Colonic mucosa (tissue), 4 donors: ENCODE data around the gene NIN. TPM values are rescaled to one million over a fixed set of nuclear protein-coding genes. Genes with fewer than 3 reads are reported as not detected.

Experiments used
- DNase-seq: peaks from one replicate; pipeline ENCODE4 v3.0.0-alpha.2; 2020
- H3K27ac ChIP-seq: fragments of 200-600 bp; one replicate; pipeline ENCODE4 v1.8.0; 2021
- H3K27me3 ChIP-seq: fragments of 200-600 bp; one replicate; pipeline ENCODE4 v1.8.0; 2021
- H3K36me3 ChIP-seq: fragments of 200-600 bp; one replicate; pipeline ENCODE4 v1.8.0; 2021
- H3K4me1 ChIP-seq: fragments of 200-600 bp; one replicate; pipeline ENCODE4 v1.8.0; 2021; ENCODE audit warnings: mild to moderate bottlenecking
- H3K4me3 ChIP-seq: fragments of 200-600 bp; one replicate; pipeline ENCODE4 v1.8.0; 2021
- H3K9ac ChIP-seq, 2 donors: one replicate each; pipeline ENCODE4 v1.7.0; 2013; ENCODE audit warnings: control low read depth in 2 of 2, low read depth in 2 of 2, low read length in 2 of 2
- H3K9me3 ChIP-seq: fragments of 200-600 bp; one replicate; pipeline ENCODE4 v1.8.0; 2021
- intact Hi-C: fragments of 100-400 bp; cut with DNase I; formaldehyde crosslinking; loops from one replicate; pipeline ENCODE4 v1.14.1; 2022
- total RNA-seq, 2 donors: library from RNA; stranded (reverse); fragmentation: NEBNext Ultra II Directional in 1 of 2; extraction: Animal tissue kit (Norgen Biotek cat#: 25700) in 1 of 2; gene quantifications; one replicate each; pipeline ENCODE4 v1.2.1, GENCODE V29; 2021
- TF ChIP-seq, protein P1 (sequence below): fragments of 200-600 bp; IDR thresholded peaks from one replicate; pipeline ENCODE4 v1.8.0; 2022; ENCODE audit warnings: antibody characterized with exemption, mild to moderate bottlenecking
- donor health status: healthy.
- donor health status: DM: no; HTN: no; CAD: no.
- donor health status: DM: no; HTN: no; CAD: no.

Gene NIN
- total RNA-seq, 2 donors from 2014 or later, result 13.7 to 19.8 TPM

DNA sequence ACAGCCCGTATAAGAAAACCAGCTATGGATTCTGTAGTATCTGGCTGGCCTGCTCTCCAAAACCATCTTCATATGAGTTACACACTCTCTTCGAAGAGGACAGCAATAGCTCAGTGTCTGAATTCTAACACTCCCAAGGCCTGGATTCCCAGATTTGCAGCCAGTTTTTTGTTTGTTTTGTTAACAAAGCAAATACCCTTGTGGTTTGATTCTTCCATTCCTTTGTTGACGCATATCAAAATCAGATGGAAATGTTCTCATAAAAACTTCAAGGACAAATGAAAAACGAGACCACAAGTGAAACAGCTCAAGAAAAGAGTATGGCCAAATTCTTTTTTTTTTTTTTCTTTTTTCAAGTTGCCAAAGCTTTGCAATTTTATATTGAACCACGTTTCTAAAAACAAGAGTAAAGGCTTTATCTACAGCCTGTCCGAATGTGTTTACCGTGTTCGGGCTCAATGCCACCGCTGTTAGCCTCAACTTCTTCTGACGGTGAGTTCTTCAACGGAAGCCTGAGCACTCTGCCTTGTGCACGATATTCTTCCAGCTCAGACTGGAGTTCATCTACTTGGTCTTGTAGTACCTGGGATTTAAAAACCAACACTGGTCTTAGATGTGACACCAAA lies 67.5 kb downstream of the NIN start:
- Histone ChIP-seq H3K27ac (no peak overlapping the region), H3K4me3 (no peak overlapping the region), H3K27me3 (no peaks in the 10 kb centered on the region), H3K4me1 (no peaks in the 10 kb centered on the region), H3K36me3 (no peaks in the 10 kb centered on the region), H3K9ac (no peak overlapping the region), H3K9me3 (no peaks in the 10 kb centered on the region)
- intact Hi-C loops, result no loop called here
- TF ChIP-seq, protein P1, sequence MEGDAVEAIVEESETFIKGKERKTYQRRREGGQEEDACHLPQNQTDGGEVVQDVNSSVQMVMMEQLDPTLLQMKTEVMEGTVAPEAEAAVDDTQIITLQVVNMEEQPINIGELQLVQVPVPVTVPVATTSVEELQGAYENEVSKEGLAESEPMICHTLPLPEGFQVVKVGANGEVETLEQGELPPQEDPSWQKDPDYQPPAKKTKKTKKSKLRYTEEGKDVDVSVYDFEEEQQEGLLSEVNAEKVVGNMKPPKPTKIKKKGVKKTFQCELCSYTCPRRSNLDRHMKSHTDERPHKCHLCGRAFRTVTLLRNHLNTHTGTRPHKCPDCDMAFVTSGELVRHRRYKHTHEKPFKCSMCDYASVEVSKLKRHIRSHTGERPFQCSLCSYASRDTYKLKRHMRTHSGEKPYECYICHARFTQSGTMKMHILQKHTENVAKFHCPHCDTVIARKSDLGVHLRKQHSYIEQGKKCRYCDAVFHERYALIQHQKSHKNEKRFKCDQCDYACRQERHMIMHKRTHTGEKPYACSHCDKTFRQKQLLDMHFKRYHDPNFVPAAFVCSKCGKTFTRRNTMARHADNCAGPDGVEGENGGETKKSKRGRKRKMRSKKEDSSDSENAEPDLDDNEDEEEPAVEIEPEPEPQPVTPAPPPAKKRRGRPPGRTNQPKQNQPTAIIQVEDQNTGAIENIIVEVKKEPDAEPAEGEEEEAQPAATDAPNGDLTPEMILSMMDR, result no peak
- no peak for DNase-seq

DNA sequence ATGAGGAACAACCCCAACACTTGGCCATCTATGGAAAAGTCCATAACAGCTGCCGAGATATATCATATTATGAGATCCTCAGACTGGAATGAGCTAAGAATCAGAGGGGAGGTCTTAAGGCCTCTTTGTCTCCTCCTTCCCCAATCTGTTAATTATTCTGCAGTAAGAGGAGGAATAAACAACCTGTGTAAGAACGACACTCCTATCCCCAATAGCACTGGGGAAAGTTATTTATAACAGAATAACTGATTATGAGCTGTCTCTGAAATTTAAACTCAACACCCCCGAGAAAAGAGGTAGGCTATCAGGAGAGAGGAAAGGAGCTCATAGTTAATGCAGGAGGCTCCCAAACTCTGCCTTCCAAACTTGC lies 68.0 kb downstream of the NIN start:
- no peak overlapping the region for H3K4me3 ChIP-seq
- no peak overlapping the region for H3K9ac ChIP-seq
- no peaks in the 10 kb centered on the region for H3K4me1 ChIP-seq
- TF ChIP-seq, protein P1, result no peak
- DNase-seq, result no peak
- H3K9me3 ChIP-seq, result no peaks in the 10 kb centered on the region
- no peaks in the 10 kb centered on the region for H3K36me3 ChIP-seq
- no peaks in the 10 kb centered on the region for H3K27me3 ChIP-seq
- intact Hi-C loops, result no loop called here
- H3K27ac ChIP-seq, result no peak overlapping the region

DNA sequence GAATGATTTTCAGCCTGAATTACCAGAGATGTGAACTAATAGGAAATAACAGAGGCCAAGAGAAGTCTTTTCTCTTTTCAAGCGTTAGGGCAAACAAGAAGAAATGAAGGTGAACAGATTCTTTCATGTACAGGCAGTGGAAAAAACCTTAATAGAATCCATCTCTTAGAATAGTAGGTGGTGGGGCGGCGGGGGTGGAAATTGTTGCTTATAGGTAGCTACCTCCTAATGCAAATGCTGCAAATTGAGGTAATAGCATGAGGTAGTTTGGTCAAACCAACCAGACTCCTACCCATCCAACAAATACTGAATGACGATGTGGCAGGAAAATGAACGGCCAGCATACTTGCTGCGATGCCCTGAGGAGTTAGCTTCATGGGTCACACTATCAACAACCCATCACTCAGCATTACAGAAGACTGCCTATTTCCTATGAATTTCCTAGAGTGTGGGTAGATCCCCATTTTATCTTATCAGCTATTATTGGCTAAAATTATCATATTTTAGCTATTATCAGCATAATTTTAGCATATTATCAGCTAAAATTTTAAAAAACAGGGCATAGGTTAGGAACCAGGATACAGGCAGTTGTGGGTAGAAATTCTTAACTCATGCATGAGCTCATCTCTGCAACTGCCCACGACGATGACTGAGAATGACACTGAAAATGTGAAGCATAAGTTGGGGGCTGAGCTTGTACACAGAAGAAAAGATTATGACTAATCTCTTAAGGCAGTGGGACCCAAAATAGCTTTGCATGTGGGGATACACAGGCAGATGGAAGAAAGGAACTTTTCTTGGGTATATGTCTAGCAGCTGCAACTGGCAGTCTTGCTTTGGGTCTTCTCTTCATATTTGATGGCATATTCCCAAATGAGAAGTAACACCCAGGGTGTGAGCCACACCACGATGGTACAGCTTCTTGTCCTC lies 68.7 kb downstream of the NIN start:
- no peak overlapping the region for H3K9ac ChIP-seq
- no peaks in the 10 kb centered on the region for H3K36me3 ChIP-seq
- no peaks in the 10 kb centered on the region for H3K4me1 ChIP-seq
- TF ChIP-seq, protein P1, result no peak
- H3K27ac ChIP-seq, result no peak overlapping the region
- no peaks in the 10 kb centered on the region for H3K27me3 ChIP-seq
- no peak overlapping the region for H3K4me3 ChIP-seq
- DNase-seq, result no peak
- intact Hi-C loops, result no loop called here
- no peaks in the 10 kb centered on the region for H3K9me3 ChIP-seq

DNA sequence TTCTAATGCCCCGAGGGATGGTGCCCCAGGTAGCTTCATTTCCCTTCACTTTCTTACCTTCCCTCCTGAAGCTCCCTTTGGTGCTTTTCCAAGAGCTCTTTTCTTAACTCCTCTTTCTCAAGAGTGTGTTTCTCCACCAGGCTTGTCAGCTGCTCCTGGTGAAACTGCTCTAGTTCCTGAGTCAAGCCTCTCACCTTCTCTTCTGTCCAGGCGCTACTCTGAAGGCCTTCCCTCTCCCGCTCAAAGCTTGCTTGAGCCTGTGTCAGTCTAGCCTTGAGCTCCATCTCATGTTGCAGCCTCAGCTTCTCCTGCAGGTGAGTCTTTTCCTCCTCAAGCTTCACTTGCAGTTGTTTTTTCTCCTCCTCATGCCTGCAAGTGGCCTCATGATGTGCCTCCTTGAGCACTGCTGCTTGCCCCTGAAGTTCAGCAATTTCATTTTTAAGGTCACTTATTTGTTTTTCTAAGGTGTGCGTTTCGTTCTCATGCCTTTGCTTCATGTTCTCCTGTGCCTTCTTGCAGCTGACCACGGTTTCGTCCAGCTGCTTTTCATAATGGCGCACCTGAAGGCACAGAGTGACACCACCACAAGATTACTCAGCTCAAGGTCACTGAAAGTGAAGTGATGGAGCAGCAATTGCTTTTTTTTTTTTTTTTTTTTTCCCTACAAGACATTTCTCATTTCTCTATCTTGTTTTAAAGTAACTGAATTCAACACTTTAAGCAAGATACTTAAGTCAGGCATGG lies 71.0 kb downstream of the NIN start:
- intact Hi-C loops, result no loop called here
- H3K9ac ChIP-seq, result no peak overlapping the region
- no peaks in the 10 kb centered on the region for H3K27me3 ChIP-seq
- H3K4me1 ChIP-seq, result no peaks in the 10 kb centered on the region
- H3K9me3 ChIP-seq, result no peaks in the 10 kb centered on the region
- no peaks in the 10 kb centered on the region for H3K36me3 ChIP-seq
- TF ChIP-seq, protein P1, result no peak
- no peak overlapping the region for H3K27ac ChIP-seq
- no peak for DNase-seq
- no peak overlapping the region for H3K4me3 ChIP-seq

DNA sequence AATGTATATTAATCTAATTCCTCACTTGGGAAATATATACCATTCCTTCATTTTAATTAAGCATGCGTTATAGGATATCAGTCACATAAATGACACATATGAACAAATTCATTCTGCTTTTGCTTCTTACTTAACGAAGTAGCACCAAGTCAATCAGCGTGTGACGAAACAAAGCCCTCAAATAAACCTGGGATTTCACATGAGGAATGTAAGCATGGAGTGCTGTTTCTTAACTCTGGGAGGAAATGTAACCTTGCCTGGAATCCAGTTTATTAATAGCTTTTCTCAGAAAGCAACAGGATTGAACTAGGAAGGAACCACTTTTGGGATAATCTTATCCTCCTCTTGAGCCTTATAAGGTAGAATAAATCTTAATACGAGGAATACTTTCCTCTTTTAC lies 72.0 kb downstream of the NIN start:
- intact Hi-C loops, result no loop called here
- no peaks in the 10 kb centered on the region for H3K36me3 ChIP-seq

More for the DNA sequence above, 72.0 kb downstream of the NIN start:
- Histone ChIP-seq H3K9me3 (no peaks in the 10 kb centered on the region), H3K4me3 (no peak overlapping the region), H3K27ac (no peak overlapping the region), H3K27me3 (no peaks in the 10 kb centered on the region), H3K9ac (no peak overlapping the region), H3K4me1 (no peaks in the 10 kb centered on the region)
- DNase-seq, result no peak
- TF ChIP-seq, protein P1, result no peak
